Mononuclear cell (primary cell): ENCODE measurements around the gene ZNF467. TPM values are rescaled to one million over a fixed set of nuclear protein-coding genes. Genes with fewer than 3 reads are reported as not detected.

ENCODE experiments used
- H3K27me3 ChIP-seq: 2 replicates; pipeline ENCODE4 v1.6.0; 2011; ENCODE audit warnings: low read length, control low read depth; ENCODE audit not compliant: insufficient read depth
- H3K4me1 ChIP-seq: 2 replicates; pipeline ENCODE4 v1.5.1; 2011; ENCODE audit warnings: mild to moderate bottlenecking, low read length, control low read depth; ENCODE audit not compliant: insufficient read depth
- H3K4me3 ChIP-seq: 2 replicates; pipeline ENCODE4 v1.5.1; 2011; ENCODE audit warnings: mild to moderate bottlenecking, low read length, moderate library complexity
- H3K9me3 ChIP-seq: 2 replicates; pipeline ENCODE4 v1.5.1; 2011; ENCODE audit warnings: low read depth, mild to moderate bottlenecking, control low read depth, low read length
- total RNA-seq: library from RNA; depleted of rRNA; stranded (reverse); fragments of >200 nt; gene quantifications from one replicate; pipeline ENCODE4 v1.2.3, GENCODE V29; 2012

The ZNF467 gene
- total RNA-seq, 1 donor = 6.8 TPM

GRCh38 chr7:149814494-149814893 lies 41.1 kb upstream of the ZNF467 start:
- H3K9me3 ChIP-seq = no peaks in the 10 kb centered on the region
- H3K27me3 ChIP-seq = no peaks in the 10 kb centered on the region
- no peaks in the 10 kb centered on the region for H3K4me1 ChIP-seq
- no peak overlapping the region for H3K4me3 ChIP-seq

DNA sequence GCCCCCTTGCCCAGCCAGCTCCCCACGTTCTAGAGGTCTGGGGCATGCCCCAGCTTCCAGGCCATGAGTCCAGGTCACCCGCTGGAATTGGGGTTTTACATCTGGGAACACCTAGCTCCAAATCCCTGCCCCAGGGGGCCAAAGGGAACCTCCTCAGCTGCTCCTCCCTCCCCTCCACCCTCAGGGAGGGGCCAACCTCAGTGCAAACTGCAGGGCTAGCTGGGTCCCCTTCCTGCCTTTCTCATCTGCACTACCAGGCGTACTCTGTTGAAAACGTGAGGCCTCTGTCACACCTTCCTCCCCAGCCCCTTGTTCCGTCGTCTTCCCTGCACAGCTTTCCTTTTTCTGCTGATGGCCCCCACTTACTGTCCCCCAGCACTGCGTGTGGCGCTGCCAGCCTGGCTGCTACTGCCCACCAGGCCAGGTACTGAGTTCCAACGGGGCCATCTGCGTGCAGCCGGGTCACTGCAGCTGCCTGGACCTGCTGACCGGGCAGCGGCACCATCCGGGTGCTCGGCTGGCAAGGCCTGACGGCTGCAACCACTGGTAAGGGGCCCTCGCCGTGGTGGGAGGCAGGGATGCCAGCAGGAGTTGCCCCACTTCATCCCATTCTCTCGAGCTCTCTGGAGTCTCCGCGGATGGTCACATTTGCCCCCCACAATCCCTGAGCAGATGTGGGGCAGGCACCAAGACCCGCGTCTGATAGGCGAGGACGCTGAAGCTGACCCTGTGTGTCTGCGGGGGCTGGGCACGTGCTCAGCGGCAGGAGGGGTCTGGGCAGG lies 40.1 kb upstream of the ZNF467 start:
- H3K9me3 ChIP-seq = no peaks in the 10 kb centered on the region
- H3K27me3 ChIP-seq = no peaks in the 10 kb centered on the region
- no peak overlapping the region for H3K4me3 ChIP-seq
- H3K4me1 ChIP-seq = no peaks in the 10 kb centered on the region

- H3K4me3 ChIP-seq = no peak overlapping the region
- no peaks in the 10 kb centered on the region for H3K9me3 ChIP-seq
- no peaks in the 10 kb centered on the region for H3K27me3 ChIP-seq
- H3K4me1 ChIP-seq = no peaks in the 10 kb centered on the region
Measured at GRCh38 chr7:149811831-149812490, 38.6 kb upstream of the ZNF467 start.

DNA sequence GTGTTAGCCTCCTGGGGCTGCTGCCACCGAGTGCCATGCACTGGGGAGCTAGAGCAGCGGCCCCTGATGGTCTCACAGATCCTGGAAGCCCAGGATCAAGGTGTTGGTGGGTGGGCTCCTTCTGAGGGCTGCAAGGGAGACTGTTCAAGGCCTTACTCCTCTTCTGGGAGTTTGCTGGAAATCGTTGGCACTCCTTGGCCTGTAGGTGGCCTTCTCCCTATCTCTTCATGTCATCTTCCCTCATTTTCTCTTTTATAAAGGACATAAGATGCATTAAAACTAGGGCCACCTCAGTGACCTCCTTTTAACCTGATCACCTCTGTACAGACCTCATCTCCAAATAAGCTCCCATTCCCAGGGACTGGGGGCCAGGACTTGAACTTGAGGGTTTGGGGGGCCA lies 37.8 kb upstream of the ZNF467 start:
- no peaks in the 10 kb centered on the region for H3K4me1 ChIP-seq
- no peaks in the 10 kb centered on the region for H3K9me3 ChIP-seq
- H3K4me3 ChIP-seq = no peak overlapping the region
- H3K27me3 ChIP-seq = no peaks in the 10 kb centered on the region

DNA sequence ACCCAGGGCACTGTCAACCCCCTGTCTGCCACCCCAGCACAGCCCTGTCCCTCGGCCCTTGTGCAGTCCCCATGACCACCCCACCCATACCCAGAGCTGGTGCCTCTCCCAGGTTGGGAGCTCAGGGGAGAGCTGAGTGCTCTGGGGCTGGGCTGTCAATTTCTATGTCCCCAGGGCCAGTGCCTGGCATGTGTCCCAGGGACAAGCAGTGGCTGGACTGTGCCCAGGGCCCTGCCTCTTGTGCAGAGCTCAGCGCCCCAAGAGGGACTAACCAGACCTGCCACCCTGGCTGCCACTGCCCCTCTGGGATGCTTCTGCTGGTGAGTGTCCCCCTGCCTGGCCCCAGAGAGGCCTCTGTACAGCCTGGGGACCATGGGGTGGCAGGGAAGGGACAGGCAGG lies 35.8 kb upstream of the ZNF467 start:
- Histone ChIP-seq H3K4me1 (no peaks in the 10 kb centered on the region), H3K9me3 (no peaks in the 10 kb centered on the region), H3K27me3 (no peaks in the 10 kb centered on the region), H3K4me3 (no peak overlapping the region)

DNA sequence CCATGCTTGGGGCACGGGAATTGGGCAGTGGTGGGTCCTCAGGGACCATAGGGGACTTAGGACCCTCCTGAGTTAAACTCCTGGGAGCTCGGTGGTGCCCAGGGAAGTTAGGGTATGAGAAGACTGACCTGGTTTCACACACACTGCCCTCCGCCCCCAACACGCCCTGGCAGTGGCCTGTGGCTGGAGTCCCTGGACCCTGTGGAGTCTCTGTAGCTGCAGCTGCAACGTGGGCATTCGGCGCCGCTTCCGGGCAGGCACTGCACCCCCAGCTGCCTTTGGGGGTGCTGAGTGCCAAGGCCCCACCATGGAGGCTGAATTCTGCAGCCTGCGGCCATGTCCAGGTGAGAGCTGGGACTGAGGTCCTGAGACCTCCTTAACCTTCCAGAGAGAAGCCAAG lies 34.9 kb upstream of the ZNF467 start:
- no peaks in the 10 kb centered on the region for H3K4me1 ChIP-seq
- H3K27me3 ChIP-seq = no peaks in the 10 kb centered on the region
- no peaks in the 10 kb centered on the region for H3K9me3 ChIP-seq
- no peak overlapping the region for H3K4me3 ChIP-seq

- Histone ChIP-seq H3K4me3 (no peak overlapping the region), H3K27me3 (no peaks in the 10 kb centered on the region), H3K4me1 (no peaks in the 10 kb centered on the region), H3K9me3 (no peaks in the 10 kb centered on the region)
Measured at GRCh38 chr7:149806726-149807125, 33.3 kb upstream of the ZNF467 start.

GRCh38 chr7:149804106-149804505 lies 30.7 kb upstream of the ZNF467 start:
- Histone ChIP-seq H3K27me3 (no peaks in the 10 kb centered on the region), H3K4me1 (no peaks in the 10 kb centered on the region), H3K4me3 (no peak overlapping the region), H3K9me3 (no peaks in the 10 kb centered on the region)

DNA sequence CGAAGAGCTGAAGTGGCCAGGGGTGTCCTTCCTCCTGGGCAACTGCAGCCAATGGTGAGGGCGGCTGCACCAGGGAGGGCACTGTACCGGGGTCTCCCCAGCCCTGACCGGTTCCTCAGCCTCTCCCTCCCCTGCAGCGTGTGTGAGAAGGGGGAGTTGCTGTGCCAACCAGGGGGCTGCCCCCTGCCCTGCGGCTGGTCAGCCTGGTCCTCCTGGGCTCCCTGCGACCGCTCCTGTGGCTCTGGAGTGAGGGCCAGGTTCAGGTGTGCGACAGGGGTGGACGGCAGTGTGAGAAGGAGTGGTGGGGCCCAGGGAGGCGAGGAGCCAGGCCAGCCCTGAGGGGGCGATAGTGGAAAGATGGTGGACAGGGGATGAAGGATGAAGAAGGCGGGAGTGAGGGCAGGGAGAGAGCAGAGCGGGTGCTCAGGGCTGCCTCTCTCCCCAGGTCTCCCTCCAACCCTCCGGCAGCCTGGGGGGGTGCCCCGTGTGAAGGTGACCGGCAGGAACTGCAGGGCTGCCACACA lies 30.2 kb upstream of the ZNF467 start:
- no peaks in the 10 kb centered on the region for H3K9me3 ChIP-seq
- no peaks in the 10 kb centered on the region for H3K27me3 ChIP-seq
- H3K4me1 ChIP-seq = no peaks in the 10 kb centered on the region
- H3K4me3 ChIP-seq = no peak overlapping the region

DNA sequence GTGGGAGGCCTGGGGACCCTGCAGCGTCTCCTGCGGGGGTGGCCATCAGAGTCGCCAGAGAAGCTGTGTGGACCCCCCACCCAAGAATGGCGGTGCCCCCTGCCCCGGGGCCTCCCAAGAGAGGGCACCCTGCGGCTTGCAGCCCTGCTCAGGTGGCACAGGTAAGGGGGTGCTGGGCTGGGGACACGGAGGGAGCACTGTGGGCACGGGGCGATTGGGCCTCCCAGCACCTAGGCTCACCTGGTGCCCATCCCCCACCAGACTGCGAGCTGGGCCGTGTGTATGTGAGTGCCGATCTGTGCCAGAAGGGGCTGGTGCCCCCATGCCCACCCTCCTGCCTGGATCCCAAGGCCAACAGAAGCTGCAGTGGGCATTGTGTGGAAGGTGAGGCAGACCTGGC lies 29.6 kb upstream of the ZNF467 start:
- Histone ChIP-seq H3K4me3 (no peak overlapping the region), H3K27me3 (no peaks in the 10 kb centered on the region), H3K4me1 (no peaks in the 10 kb centered on the region), H3K9me3 (no peaks in the 10 kb centered on the region)

DNA sequence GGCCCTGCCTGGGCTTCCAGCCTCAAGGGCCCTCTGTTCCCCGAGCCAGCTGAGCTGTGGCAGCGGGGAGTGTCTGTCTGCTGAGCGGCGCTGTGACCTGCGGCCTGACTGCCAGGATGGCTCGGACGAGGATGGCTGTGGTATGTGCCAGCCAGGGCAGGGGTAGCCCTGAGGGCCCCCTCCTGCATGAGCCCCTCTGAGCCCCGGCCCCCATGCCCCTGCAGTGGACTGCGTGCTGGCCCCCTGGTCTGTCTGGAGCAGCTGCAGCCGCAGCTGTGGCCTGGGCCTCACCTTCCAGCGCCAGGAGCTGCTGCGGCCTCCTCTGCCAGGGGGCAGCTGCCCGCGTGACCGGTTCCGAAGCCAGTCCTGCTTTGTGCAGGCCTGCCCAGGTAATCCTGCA lies 28.4 kb upstream of the ZNF467 start:
- no peaks in the 10 kb centered on the region for H3K4me1 ChIP-seq
- H3K9me3 ChIP-seq = no peaks in the 10 kb centered on the region
- H3K4me3 ChIP-seq = no peak overlapping the region
- H3K27me3 ChIP-seq = no peaks in the 10 kb centered on the region

DNA sequence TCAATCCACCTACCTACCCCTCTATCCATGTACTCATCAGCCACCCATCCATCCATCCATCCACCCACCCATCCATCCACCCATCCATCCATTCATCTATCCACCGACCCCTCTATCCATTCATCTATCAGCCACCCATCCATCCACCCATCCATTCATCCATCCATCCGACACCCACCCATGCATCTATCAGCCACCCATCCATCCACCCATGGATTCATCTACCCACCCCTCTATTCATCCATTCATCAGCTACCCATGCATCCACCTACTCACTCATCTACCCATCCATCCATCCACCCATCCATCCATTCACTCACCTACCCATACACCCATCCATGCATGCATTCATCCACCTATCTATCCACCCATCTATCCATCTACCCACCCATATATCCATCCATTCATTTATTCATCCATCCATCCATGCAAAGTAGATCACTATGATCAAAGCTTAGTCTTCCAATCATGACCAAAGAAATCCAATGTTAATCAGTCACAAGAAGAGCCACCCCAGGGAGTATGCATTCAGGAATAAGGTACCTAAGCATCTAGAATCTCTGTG lies 27.7 kb upstream of the ZNF467 start:
- no peaks in the 10 kb centered on the region for H3K4me1 ChIP-seq
- no peaks in the 10 kb centered on the region for H3K27me3 ChIP-seq
- H3K9me3 ChIP-seq = no peaks in the 10 kb centered on the region
- no peak overlapping the region for H3K4me3 ChIP-seq

- no peaks in the 10 kb centered on the region for H3K27me3 ChIP-seq
- no peak overlapping the region for H3K4me3 ChIP-seq
- H3K9me3 ChIP-seq = no peaks in the 10 kb centered on the region
- H3K4me1 ChIP-seq = no peaks in the 10 kb centered on the region
Measured at GRCh38 chr7:149800169-149800555, 26.8 kb upstream of the ZNF467 start.

GRCh38 chr7:149799397-149800168 lies 26.2 kb upstream of the ZNF467 start:
- Histone ChIP-seq H3K27me3 (no peaks in the 10 kb centered on the region), H3K4me3 (no peak overlapping the region)

DNA sequence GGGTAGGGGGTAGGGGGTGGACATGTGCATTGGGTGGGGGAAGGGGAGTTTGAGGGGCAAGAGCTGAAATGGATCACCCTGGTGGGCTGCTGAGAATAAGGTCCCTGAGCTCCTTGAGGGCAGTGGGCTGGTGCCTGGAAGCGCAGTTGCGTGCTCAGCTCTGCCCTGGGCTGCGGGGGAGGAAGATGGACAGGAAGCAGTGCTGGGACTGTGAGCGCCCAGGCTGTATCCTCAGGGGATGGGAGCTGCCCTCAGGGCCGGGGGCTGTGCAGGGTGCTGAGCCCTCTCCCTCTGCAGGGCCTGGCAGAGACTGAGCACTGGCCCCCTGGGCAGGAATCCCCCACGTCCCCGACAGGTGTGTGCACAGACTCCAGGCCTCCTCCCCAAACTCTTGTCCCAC lies 24.4 kb upstream of the ZNF467 start:
- Histone ChIP-seq H3K9me3 (no peaks in the 10 kb centered on the region), H3K27me3 (no peaks in the 10 kb centered on the region), H3K4me3 (no peak overlapping the region), H3K4me1 (no peaks in the 10 kb centered on the region)

More at GRCh38 chr7:149799397-149800168, 26.2 kb upstream of the ZNF467 start:
- H3K4me1 ChIP-seq = no peaks in the 10 kb centered on the region
- H3K9me3 ChIP-seq = no peaks in the 10 kb centered on the region
